Measurements from ENCODE around the gene PARP14.

GRCh38 chr3:122776675-122777468 is 96.2 kb downstream of the PARP14 start:
- TF ChIP-seq CTCF (IDR thresholded peaks at IDR 0.05) (no peak), POLR2A (IDR thresholded peaks at IDR 0.05) (no peak)
